Neuronal stem cell (in vitro differentiated cells): ENCODE data around the gene ATP6V1B1.

Source experiments
- DNase-seq: peaks from one replicate; pipeline ENCODE4 v3.0.0-alpha.2; 2013; ENCODE audit warnings: low spot score
- H2AFZ ChIP-seq: one replicate; pipeline ENCODE4 v1.6.1; 2013; ENCODE audit warnings: mild to moderate bottlenecking, low read length, inconsistent platforms
- H2AK5ac ChIP-seq: 2 replicates; pipeline ENCODE4 v1.6.1; 2013; ENCODE audit warnings: low read depth, mild to moderate bottlenecking, inconsistent platforms, low read length, moderate library complexity, mixed read lengths
- H2BK120ac ChIP-seq: 2 replicates; pipeline ENCODE4 v1.6.1; 2013; ENCODE audit warnings: low read depth, mild to moderate bottlenecking, inconsistent platforms, low read length, moderate library complexity, mixed read lengths
- H2BK12ac ChIP-seq: one replicate; pipeline ENCODE4 v1.6.1; 2013; ENCODE audit warnings: low read length, inconsistent platforms
- H2BK15ac ChIP-seq: 2 replicates; pipeline ENCODE4 v1.6.1; 2013; ENCODE audit warnings: mild to moderate bottlenecking, low read length, inconsistent platforms, mixed read lengths
- H2BK5ac ChIP-seq: one replicate; pipeline ENCODE4 v1.6.1; 2013; ENCODE audit warnings: inconsistent platforms, mild to moderate bottlenecking, low read length, moderate library complexity
- H3K14ac ChIP-seq: one replicate; pipeline ENCODE4 v1.6.1; 2013; ENCODE audit warnings: low read length, inconsistent platforms
- H3K18ac ChIP-seq: 2 replicates; pipeline ENCODE4 v1.6.1; 2013; ENCODE audit warnings: low read length, inconsistent platforms
- H3K23ac ChIP-seq: 2 replicates; pipeline ENCODE4 v1.6.1; 2013; ENCODE audit warnings: low read depth, mild to moderate bottlenecking, mixed read lengths, low read length, inconsistent platforms; ENCODE audit not compliant: poor library complexity
- H3K27ac ChIP-seq: replicated peaks from 3 replicates; pipeline ENCODE4 v1.5.1; 2013; ENCODE audit warnings: low read length, inconsistent platforms
- H3K27me3 ChIP-seq, 3 experiments: 2 replicates each; pipeline ENCODE4 v1.6.1; 2013; ENCODE audit warnings: low read length in 3 of 3, mild to moderate bottlenecking in 2 of 3, inconsistent platforms in 1 of 3, low read depth in 1 of 3, mixed read lengths in 1 of 3, moderate library complexity in 1 of 3; ENCODE audit not compliant: control insufficient read depth in 3 of 3, insufficient read depth in 3 of 3
- H3K36me3 ChIP-seq, 2 donors: replicated peaks in 1 of 2; 2 replicates each; pipeline ENCODE4 v1.6.1; 2013; ENCODE audit warnings: low read length in 2 of 2; ENCODE audit not compliant: control insufficient read depth in 2 of 2, insufficient read depth in 2 of 2
- H3K4ac ChIP-seq: 2 replicates; pipeline ENCODE4 v1.6.1; 2013; ENCODE audit warnings: inconsistent platforms, mild to moderate bottlenecking, low read length, moderate library complexity
- H3K4me1 ChIP-seq, 2 donors: 1 replicate in 1 of 2; 2 replicates in 1 of 2; pipeline ENCODE4 v1.6.1; 2013; ENCODE audit warnings: low read length in 2 of 2, low read depth in 1 of 2; ENCODE audit not compliant: control insufficient read depth in 2 of 2, insufficient read depth in 1 of 2
- H3K4me2 ChIP-seq: one replicate; pipeline ENCODE4 v1.6.1; 2013; ENCODE audit warnings: mild to moderate bottlenecking, low read length, inconsistent platforms; ENCODE audit not compliant: insufficient read depth, poor library complexity, severe bottlenecking
- H3K4me3 ChIP-seq, 2 donors: 2 replicates each; pipeline ENCODE4 v1.5.1; 2013; ENCODE audit warnings: low read length in 2 of 2, mild to moderate bottlenecking in 2 of 2, inconsistent platforms in 1 of 2, moderate library complexity in 1 of 2
- H3K79me1 ChIP-seq: one replicate; pipeline ENCODE4 v1.6.1; 2013; ENCODE audit warnings: low read depth, mild to moderate bottlenecking, inconsistent platforms, low read length, moderate library complexity
- H3K9ac ChIP-seq: one replicate; pipeline ENCODE4 v1.6.1; 2013; ENCODE audit warnings: mild to moderate bottlenecking, low read depth, low read length, inconsistent platforms; ENCODE audit not compliant: poor library complexity
- H3K9me3 ChIP-seq, 2 donors: replicated peaks in 1 of 2; 2 replicates each; pipeline versions ENCODE3 to v1.6.1; 2013; ENCODE audit warnings: low read length in 2 of 2, mild to moderate bottlenecking in 2 of 2, inconsistent platforms in 1 of 2, low read depth in 1 of 2, mixed read lengths in 1 of 2, moderate library complexity in 1 of 2; ENCODE audit not compliant: control insufficient read depth in 2 of 2, insufficient read depth in 1 of 2
- H4K8ac ChIP-seq: one replicate; pipeline ENCODE4 v1.6.1; 2013; ENCODE audit warnings: low read depth, mild to moderate bottlenecking, inconsistent platforms, low read length, moderate library complexity
- H4K91ac ChIP-seq: one replicate; pipeline ENCODE4 v1.6.1; 2013; ENCODE audit warnings: low read length, low read depth, mild to moderate bottlenecking, inconsistent platforms; ENCODE audit not compliant: poor library complexity
- WGBS, 2 donors: extraction: QIAGEN DNeasy Blood & Tissue Kit; methylation state at CpG; one replicate each; pipeline ENCODE4 v1.1.7; 2013; ENCODE audit warnings: missing lambda C conversion rate in 2 of 2, mixed read lengths in 1 of 2; ENCODE audit not compliant: insufficient read length in 2 of 2, insufficient replicate concordance in 1 of 2; ENCODE audit errors: extremely low coverage in 2 of 2; 5-methylcytosine and 5-hydroxymethylcytosine counted together

ATP6V1B1 gene

DNA sequence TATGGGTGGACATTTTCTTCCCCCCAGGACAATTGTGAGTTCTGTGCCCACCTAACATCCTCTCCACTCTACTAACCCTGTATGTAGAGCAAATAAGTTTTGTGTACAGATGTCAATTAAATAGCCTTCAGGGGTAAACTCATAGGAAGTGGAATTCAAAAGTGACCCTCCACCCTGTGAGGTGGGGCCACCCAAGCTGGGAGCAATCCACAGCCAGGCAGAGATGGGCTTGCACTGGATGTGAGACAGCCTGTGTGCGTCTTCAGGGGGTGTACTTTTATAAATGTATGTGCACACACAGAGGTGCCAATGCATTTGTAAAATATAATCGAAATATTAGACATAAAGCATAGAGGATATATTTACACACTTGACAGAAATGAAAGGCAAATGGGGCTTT lies 33.1 kb upstream of the ATP6V1B1 start:
- H3K14ac ChIP-seq, result no peak overlapping the region
- H2BK12ac ChIP-seq, result no peak overlapping the region
- no peak overlapping the region for H3K4ac ChIP-seq
- H2BK15ac ChIP-seq, result no peak overlapping the region
- H3K36me3 ChIP-seq, result peaks cover 0 to 40% of the 10 kb centered on the region in 2 donors
- peaks cover 13 to 24% of the 10 kb centered on the region in 2 donors for H3K4me1 ChIP-seq
- H2BK120ac ChIP-seq, result no peak overlapping the region
- no CpG with 5 or more reads among the region's 2 CpGs for WGBS, 2 donors
- H3K4me3 ChIP-seq, result peak overlapping the region in 1 of 2 donors; percentile 83
- no peak overlapping the region for H3K18ac ChIP-seq
- H2AFZ ChIP-seq, result no peak overlapping the region
- peaks cover 22 to 94% (median 62%) of the 10 kb centered on the region in 3 experiments for H3K27me3 ChIP-seq
- H3K27ac ChIP-seq, result no peak overlapping the region
- DNase-seq, result no peak
- no peak overlapping the region for H3K23ac ChIP-seq
- H3K4me2 ChIP-seq, result no peak overlapping the region
- no peak overlapping the region for H2AK5ac ChIP-seq
- no peak overlapping the region for H4K91ac ChIP-seq
- peaks cover 3 to 14% of the 10 kb centered on the region in 2 donors for H3K9me3 ChIP-seq
- no peak overlapping the region for H4K8ac ChIP-seq
- no peak overlapping the region for H2BK5ac ChIP-seq
- H3K9ac ChIP-seq, result no peak overlapping the region
- H3K79me1 ChIP-seq, result no peaks in the 10 kb centered on the region

GRCh38 chr2:70903171-70903570 lies 32.5 kb upstream of the ATP6V1B1 start:
- Histone ChIP-seq H3K4me3 (no peak overlapping the region), H3K79me1 (no peaks in the 10 kb centered on the region), H3K27me3 (peaks cover 16 to 94% (median 58%) of the 10 kb centered on the region in 3 experiments), H3K9ac (no peak overlapping the region), H4K91ac (no peak overlapping the region), H3K36me3 (peaks cover 0 to 40% of the 10 kb centered on the region in 2 donors), H3K4me1 (peaks cover 13 to 24% of the 10 kb centered on the region in 2 donors), H2BK15ac (no peak overlapping the region), H2BK12ac (no peak overlapping the region), H3K14ac (no peak overlapping the region), H3K23ac (no peak overlapping the region), H2AFZ (no peak overlapping the region), H3K27ac (no peak overlapping the region), H2BK5ac (no peak overlapping the region), H4K8ac (no peak overlapping the region), H3K4ac (no peak overlapping the region), H2AK5ac (no peak overlapping the region), H3K9me3 (peaks cover 3 to 14% of the 10 kb centered on the region in 2 donors), H3K18ac (no peak overlapping the region), H3K4me2 (no peak overlapping the region), H2BK120ac (no peak overlapping the region)
- DNase-seq, result no peak

- Histone ChIP-seq H2BK12ac (peak overlapping the region; percentile 16), H3K9ac (no peak overlapping the region), H3K9me3 (peaks cover 3 to 14% of the 10 kb centered on the region in 2 donors), H3K23ac (no peak overlapping the region), H3K4ac (no peak overlapping the region), H3K4me2 (no peak overlapping the region), H2BK5ac (no peak overlapping the region), H4K8ac (no peak overlapping the region), H2BK120ac (no peak overlapping the region), H3K36me3 (peaks cover 0 to 44% of the 10 kb centered on the region in 2 donors), H2AFZ (no peak overlapping the region), H3K27ac (no peak overlapping the region), H3K79me1 (no peaks in the 10 kb centered on the region), H3K18ac (peak overlapping the region; percentile 2), H2AK5ac (peak overlapping the region; percentile 82), H2BK15ac (peak overlapping the region; percentile 72), H3K14ac (no peak overlapping the region), H3K4me3 (no peak overlapping the region), H3K27me3 (peaks cover 10 to 92% (median 53%) of the 10 kb centered on the region in 3 experiments), H3K4me1 (peaks cover 13 to 24% of the 10 kb centered on the region in 2 donors), H4K91ac (no peak overlapping the region)
- WGBS, 2 donors, result no CpG with 5 or more reads among the region's 25 CpGs
- no peak for DNase-seq
Observed at GRCh38 chr2:70903641-70904340, 31.9 kb upstream of the ATP6V1B1 start.

DNA sequence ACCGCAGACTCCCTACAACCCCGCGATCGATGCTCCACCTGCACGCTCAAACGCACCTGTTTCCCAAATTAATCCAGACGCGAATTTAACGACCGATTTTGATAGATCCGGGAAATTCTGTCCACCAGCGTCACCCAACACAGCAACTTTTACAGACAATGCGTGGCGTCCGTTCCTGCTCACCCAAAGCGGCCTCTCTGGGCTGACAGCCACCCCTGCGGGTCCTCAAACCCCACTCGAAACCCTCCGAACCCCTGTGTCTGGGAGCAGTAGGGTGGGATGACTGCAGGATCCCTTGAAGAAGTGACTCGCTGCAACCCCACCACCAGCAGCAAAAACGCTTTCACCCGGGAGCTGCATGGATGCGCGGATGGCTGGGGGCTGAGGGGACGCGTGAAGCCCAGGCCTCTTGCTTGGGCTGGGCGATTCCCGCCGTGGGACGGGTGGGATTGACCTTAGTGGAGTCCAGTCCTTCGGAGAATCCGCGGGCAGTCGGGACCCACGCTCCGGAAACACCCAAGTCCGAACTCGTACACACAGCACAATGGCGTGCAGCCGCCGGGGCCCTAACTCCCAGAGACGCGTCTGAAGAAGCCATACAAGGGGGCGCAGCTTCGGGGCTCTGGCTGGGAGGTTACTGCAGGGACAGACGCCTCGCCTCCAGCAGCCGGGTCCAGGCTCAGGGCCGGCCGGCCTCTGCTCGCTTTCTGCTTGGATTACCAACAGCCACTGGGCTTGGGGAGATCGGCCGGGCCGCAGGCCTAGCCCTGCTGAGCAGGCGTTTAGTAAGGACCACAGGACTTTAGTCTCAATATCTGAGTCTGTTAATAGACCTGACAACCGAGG lies 31.1 kb upstream of the ATP6V1B1 start:
- peaks cover 12 to 18% of the 10 kb centered on the region in 2 donors for H3K4me1 ChIP-seq
- H2BK5ac ChIP-seq, result no peak overlapping the region
- no peak overlapping the region for H3K27ac ChIP-seq
- peak overlapping the region; percentile 82 for H2AK5ac ChIP-seq
- peak overlapping the region; percentile 91 for H3K18ac ChIP-seq
- no peaks in the 10 kb centered on the region for H3K79me1 ChIP-seq
- H3K23ac ChIP-seq, result peak overlapping the region; percentile 78
- H4K91ac ChIP-seq, result no peak overlapping the region
- H3K4me2 ChIP-seq, result no peak overlapping the region
- H3K27me3 ChIP-seq, result peaks cover 2 to 84% (median 45%) of the 10 kb centered on the region in 3 experiments
- peak overlapping the region; percentile 16 for H2BK12ac ChIP-seq
- WGBS, 2 donors, result no CpG with 5 or more reads among the region's 56 CpGs
- no peak overlapping the region for H3K9ac ChIP-seq
- H3K14ac ChIP-seq, result no peak overlapping the region
- peaks cover 0 to 45% of the 10 kb centered on the region in 2 donors for H3K36me3 ChIP-seq
- no peak overlapping the region for H2AFZ ChIP-seq
- peak overlapping the region; percentile 72 for H2BK15ac ChIP-seq
- H3K4me3 ChIP-seq, result peak overlapping the region in 1 of 2 donors; percentile 51
- no peak for DNase-seq
- peaks cover 3 to 14% of the 10 kb centered on the region in 2 donors for H3K9me3 ChIP-seq
- no peak overlapping the region for H3K4ac ChIP-seq
- no peak overlapping the region for H2BK120ac ChIP-seq
- H4K8ac ChIP-seq, result no peak overlapping the region
